GM18519 (cell line): Measurements from ENCODE around the gene ACE.

ENCODE experiments used
- ATAC-seq: cut with Tn5 transposase; IDR thresholded peaks from one replicate; pipeline ENCODE4 v1.9.1; 2021; ENCODE audit warnings: mild to moderate bottlenecking, moderate library complexity; ENCODE audit not compliant: unreplicated experiment, low FRiP score

The ACE gene

DNA sequence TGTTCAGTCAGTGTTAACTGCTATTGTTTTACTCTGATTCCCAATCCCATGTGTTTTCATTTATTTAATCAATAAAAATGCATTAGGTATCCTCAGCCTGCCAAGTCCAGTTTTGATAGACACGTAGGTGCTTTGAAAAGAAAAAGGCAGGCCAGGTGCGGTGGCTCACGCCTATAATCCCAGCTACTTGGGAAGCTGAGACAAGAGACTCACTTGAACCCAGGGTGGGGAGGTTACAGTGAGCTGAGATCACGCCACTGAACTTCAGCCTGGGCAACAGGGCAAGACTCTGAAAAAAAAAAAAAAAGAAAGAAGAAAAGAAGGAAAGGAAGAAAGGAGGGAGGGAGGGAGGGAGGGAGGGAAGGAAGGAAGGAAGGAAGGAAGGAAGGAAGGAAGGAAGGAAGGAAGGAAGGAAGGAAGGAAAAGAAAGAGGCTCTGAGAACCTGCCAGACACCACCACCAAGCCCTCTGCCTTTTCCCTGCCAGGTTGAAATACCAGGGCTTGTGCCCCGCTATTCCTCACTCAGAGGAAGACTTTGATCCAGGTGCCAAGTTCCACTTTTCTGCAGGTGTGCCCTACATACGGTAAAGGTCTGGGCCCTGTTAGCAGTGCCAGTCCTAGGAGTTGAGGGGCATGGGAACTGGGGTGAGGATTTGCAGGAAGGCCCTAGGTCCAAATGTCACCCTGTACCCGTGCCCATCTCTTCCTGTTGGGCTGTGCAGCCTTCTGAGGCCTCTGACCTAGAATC is 36.2 kb downstream of the ACE start:
- no peak for ATAC-seq

- no peak for ATAC-seq
Observed at GRCh38 chr17:63514477-63514876, 37.6 kb downstream of the ACE start.

DNA sequence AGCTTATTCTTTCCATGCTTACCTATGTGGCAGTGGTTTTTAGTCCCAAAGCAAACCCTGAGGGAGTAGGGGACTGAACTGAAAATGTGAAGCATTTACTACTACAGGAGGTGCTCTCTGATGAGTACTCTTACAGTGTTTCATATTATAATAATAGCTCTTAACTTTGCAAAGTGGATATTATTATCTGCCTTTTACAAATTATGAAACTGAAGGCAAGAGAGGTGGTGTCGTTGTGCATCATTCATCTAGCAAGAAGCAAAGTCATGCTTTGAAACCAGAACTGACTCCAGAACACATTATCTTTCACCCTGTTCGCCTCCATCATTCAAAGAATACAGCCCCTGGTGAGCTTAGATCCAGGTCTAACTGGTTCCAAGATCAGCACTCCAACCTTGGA is 38.1 kb downstream of the ACE start:
- peak; percentile 56 for ATAC-seq

- ATAC-seq, result no peak
Observed at GRCh38 chr17:63515426-63515825, 38.6 kb downstream of the ACE start.

DNA sequence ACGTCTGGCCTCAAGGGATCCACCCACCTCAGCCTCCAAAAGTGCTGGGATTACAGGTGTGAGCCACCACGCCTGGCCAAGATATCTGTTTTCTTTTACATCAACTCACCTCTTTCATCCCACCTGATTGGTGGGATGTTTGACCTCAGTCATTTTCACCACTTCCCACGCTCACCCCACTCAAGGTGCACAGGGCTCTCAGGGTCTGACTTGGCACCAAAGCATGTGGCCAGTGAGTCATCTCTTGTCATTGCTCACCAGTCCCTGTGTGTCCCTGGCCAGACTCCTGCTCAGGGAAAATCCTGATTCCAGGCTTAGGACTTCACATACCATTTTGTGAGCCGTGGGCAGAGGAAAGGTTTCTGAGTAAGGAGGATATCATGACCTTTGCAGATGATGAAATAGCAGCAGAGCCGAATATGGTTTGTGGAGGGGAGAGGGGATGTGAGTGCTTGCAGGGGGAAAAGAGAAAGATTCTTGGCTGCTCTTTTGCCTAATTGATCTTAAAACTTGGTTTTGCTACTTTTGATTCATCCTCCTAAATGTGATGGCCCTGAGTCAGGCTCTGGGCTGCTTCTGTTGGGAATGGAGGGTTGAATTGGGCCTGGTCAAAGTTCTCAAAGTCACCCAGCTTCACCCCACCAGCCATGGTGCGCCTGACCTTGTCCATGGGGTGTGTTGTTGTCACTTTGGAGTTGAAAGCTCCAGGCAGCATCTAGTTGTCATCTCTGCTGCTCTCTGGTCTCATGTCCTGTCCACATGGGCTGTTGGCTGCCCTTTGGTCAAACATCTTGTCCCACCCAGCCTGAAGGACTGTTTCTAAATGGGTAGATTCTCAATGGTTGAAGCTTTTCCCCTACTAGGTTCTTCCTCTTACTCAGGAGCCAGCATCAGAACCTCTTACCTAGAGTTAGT is 40.3 kb downstream of the ACE start:
- ATAC-seq, result no peak

DNA sequence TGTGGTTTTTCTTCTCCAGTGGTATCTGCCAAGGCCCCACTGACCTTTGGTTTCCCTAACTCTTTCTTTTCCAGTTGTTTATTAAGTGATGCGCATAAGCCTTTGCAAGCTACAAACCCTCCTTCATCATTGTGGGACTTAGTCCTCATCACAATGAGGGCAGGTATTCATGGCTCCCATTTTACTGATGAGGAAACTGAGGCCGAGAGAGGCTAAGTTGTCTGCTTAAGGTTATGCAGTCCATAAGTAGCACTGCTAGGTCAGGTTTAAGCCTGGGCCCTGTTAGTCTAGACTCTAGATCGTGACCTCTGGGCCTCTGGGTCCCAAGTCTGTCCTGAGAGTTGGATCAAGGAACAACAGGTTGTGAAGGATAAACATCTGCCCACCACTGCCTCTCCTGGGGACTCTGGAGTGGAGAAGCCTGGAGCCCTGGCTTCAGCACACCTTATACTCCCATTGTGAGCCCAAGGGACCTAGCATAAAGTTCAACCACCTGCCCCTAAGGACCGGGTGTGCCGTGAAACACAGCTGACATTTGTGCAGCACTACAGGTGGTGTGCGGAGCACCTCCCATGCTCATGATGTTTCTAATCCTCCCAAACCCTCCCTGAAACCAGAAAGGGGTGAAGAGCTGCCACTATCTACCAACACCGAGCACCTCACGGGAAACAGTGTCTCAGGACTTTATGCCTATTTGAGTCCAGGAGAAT is 41.1 kb downstream of the ACE start:
- ATAC-seq, result no peak

GRCh38 chr17:63519116-63519881 is 42.4 kb downstream of the ACE start:
- no peak for ATAC-seq

DNA sequence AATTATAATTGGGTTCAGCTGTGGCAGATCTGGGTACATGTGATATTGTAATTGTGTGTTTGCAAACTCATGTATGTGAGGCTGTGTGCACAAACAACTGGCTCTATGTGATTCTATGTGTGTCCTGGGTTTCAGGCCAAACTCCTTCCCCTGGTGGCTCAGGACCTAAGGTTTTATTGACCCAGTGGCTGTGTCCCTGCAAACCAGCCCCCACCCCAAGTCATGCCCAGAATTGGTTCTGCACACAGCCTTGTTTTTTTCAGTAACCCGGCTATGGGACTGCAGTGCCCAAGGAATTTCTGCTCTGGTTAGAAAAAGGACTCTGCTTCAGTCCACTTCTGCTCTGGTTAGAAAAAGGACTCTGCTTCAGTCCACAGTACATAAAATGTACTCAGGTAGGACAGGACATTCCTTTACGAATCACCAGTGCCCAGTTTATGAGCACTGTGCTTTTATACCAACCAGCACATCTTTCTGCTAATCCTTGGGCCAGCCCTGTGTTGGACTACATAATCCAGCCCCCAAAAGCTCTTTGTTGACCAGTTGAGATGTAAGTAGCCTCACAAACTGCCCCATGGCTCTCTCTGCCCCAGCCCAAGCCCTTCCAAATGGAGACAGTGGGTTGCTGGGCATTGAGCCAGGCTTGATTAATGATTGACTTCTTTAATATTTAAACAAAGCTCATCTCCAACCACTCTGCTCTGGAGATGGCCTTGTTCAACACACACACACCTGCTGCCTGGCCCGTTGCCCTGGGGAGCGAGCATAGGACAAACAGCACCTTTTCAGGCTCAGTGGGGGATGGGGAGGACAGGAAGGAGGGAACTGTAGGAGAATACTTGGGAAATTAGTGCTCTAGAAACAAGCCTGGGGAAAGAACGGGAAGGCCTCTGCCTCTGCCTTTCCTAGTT is 43.4 kb downstream of the ACE start:
- no peak for ATAC-seq

DNA sequence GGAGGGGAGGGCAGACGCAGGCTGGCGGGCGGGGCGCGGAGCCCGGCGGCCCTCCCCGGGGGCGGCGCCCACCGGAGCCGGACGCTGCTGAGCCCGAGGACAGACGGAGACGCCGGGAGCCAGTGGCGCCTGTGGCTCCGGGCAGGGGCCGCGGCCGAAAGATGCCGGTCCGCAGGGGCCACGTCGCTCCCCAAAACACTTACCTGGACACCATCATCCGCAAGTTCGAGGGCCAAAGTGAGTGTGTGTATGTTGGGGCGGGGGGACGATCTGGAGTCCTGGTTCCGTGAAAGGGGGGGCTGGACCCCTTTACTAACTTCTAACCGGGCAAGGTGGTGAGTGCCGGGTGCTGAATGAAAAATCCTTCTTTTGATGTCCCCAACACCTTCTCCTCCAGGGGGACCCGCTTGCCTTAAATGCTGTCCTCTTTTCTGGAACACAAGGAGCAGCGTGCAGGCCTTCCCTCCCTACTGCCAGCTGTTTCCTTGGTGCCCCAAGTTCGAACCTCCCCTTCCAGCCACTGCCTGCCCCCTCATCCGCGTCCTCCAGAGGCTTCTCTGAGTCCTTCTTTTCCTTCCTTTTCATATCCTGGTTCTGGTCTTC is 46.5 kb downstream of the ACE start, which contains the start of gene KCNH6:
Gene KCNH6, plus strand, starts transcription at position 106 of the 603 bp plus-strand sequence. Its CDS starts 56 bp downstream, at position 162.
- ATAC-seq, result no peak

- no peak for ATAC-seq
Observed at GRCh38 chr17:63524051-63524450, 47.2 kb downstream of the ACE start.

- no peak for ATAC-seq
Observed at GRCh38 chr17:63525190-63525946, 48.5 kb downstream of the ACE start.

- ATAC-seq, result no peak
Observed at GRCh38 chr17:63526861-63527260, 50.0 kb downstream of the ACE start.

- no peak for ATAC-seq
Observed at GRCh38 chr17:63528183-63528582, 51.3 kb downstream of the ACE start.

GRCh38 chr17:63529711-63530556 is 53.1 kb downstream of the ACE start:
- ATAC-seq, result no peak

DNA sequence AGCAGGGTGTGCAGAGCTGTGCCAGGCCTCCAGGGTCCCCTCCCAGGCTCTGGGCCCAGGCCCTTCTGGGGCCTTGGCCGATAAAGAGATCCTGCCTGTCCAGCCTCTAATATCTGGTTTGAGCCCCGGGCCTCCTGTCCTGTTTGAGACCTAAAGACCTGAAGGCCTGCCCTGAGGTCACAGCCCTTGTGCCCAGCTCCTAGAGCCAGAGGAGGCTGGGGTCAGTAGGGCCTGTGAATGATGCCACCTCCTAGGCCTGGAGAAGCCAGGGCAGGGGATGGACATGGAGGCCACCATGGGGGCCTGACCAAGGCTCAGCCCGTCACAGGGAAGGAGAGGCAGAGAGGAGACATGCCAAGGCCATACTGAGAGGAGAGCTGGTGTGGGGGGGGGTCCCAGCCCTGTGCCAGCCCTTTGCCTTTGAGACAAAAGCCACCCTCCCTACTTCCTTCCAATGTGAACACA is 53.7 kb downstream of the ACE start:
- no peak for ATAC-seq

DNA sequence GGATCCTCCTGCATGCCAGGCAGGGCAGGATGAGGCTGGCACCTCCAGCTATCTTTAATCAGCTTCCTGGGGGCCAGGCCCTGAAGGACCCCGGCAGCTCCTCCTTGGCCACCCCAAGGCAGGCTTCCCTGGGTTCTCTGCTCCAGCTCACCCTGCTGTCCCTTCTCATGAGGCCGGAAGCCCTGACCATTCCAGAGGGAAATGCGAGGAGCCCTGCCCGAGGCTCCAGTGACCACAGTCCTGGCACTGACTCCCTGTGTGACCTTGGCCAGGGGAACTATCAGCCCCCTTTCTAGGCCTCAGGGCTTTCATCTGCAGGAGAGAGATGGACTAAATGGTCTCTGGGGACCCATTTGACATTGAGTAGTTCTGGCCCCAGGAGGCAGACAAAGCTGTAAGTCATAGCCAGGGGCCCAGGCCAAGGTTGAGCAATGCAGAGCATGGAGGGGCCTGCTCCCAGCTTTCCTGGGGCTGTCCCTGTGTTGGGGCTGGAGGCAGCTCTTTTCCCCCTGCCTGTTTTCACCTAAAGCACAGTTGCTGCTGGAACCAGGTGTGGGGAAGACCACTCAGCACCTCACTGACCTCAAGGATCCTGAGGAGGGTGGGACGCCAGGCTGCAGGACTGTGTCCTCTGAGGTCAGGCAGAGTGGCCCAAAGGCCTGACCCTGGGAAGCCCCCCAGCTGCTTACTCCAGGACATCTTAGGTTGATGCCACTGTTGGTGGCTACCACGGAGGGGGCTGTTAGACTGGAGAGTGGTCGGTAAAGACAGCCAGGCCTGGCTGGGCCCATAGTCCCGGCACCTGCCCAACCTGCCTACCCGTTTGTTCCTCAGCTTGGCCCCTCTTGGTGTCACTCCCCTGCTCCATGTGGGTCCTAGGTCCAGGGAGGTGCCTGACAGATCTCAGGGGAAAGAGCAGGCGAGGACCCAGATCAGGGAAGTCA is 54.4 kb downstream of the ACE start:
- ATAC-seq, result no peak
